HEK293 (cell line): ENCODE data around the gene ELP6.

Experiments
- CTCF ChIA-PET: fragments of 350-600 bp; formaldehyde crosslinking; extraction: SDS; loops from one replicate; lab custom pipeline; 2021; ENCODE audit warnings: antibody characterized with exemption; lab: Yijun Ruan, JAX
- POLR2A ChIA-PET: fragments of 300-600 bp; formaldehyde crosslinking; extraction: SDS; loops from one replicate; lab custom pipeline; 2020; ENCODE audit warnings: antibody characterized with exemption, inconsistent platforms; lab: Yijun Ruan, JAX
- H3K27ac ChIP-seq: fragments of 200-500 bp; sonication (Bioruptor generic); 2 replicates; pipeline ENCODE4 v1.5.1; 2014; ENCODE audit warnings: low read depth, low read length, control low read depth, inconsistent platforms; ENCODE audit errors: extremely low read depth
- H3K36me3 ChIP-seq, 2 experiments: fragments of 200-500 bp in 1 of 2; sonication (Bioruptor generic) in 1 of 2; 1 replicate in 1 of 2; 2 replicates in 1 of 2; pipeline ENCODE4 v1.5.1; 2014 to 2017; ENCODE audit warnings: inconsistent platforms in 2 of 2, low read length in 2 of 2; ENCODE audit not compliant: control insufficient read depth in 2 of 2, insufficient read depth in 1 of 2
- H3K4me1 ChIP-seq: fragments of 200-500 bp; sonication (Bioruptor generic); 2 replicates; pipeline ENCODE4 v1.5.1; 2014; ENCODE audit warnings: mild to moderate bottlenecking, low read length, inconsistent platforms; ENCODE audit not compliant: control insufficient read depth, insufficient read depth
- H3K4me3 ChIP-seq: 2 replicates; pipeline ENCODE4 v1.5.1; 2011; ENCODE audit warnings: low read depth, mild to moderate bottlenecking, control low read depth, low read length, moderate library complexity
- H3K9me3 ChIP-seq: fragments of 200-500 bp; sonication (Bioruptor generic); 2 replicates; pipeline ENCODE4 v1.5.1; 2014; ENCODE audit warnings: low read depth, low read length, inconsistent platforms; ENCODE audit not compliant: control insufficient read depth, insufficient read depth
- OSR2 ChIP-seq: fragments of 450-650 bp; formaldehyde crosslinking; IDR thresholded peaks from 2 replicates; pipeline ENCODE4 v1.5.1; 2016; ENCODE audit warnings: missing biosample characterization, missing genetic modification characterization
- OVOL3 ChIP-seq: fragments of 450-650 bp; formaldehyde crosslinking; IDR thresholded peaks from 2 replicates; pipeline ENCODE4 v1.5.1; 2016; ENCODE audit warnings: missing biosample characterization, missing genetic modification characterization
- PRDM2 ChIP-seq: fragments of 450-650 bp; formaldehyde crosslinking; IDR thresholded peaks from 2 replicates; pipeline ENCODE4 v1.5.1; 2016; ENCODE audit warnings: missing biosample characterization, missing genetic modification characterization, borderline replicate concordance
- SALL2 ChIP-seq: fragments of 450-650 bp; formaldehyde crosslinking; IDR thresholded peaks from 2 replicates; pipeline ENCODE4 v1.5.0; 2017; ENCODE audit warnings: missing biosample characterization, mild to moderate bottlenecking, missing genetic modification characterization, borderline replicate concordance
- SP7 ChIP-seq: fragments of 450-650 bp; formaldehyde crosslinking; IDR thresholded peaks from 2 replicates; pipeline ENCODE4 v1.5.1; 2016; ENCODE audit warnings: missing biosample characterization, missing genetic modification characterization
- TRIM28 ChIP-seq: IDR thresholded peaks from 2 replicates; pipeline ENCODE4 v1.6.1; 2011; ENCODE audit warnings: low read length, control low read depth, borderline replicate concordance
- ZFHX2 ChIP-seq: fragments of 450-650 bp; formaldehyde crosslinking; conservative IDR thresholded peaks from 2 replicates; pipeline ENCODE4 v1.5.1; 2016; ENCODE audit warnings: missing biosample characterization, missing genetic modification characterization
- ZNF114 ChIP-seq: fragments of 450-650 bp; formaldehyde crosslinking; IDR thresholded peaks from 2 replicates; pipeline ENCODE4 v1.5.0; 2017; ENCODE audit warnings: missing biosample characterization, missing genetic modification characterization
- ZNF146 ChIP-seq: fragments of 450-650 bp; formaldehyde crosslinking; IDR thresholded peaks from 2 replicates; pipeline ENCODE4 v1.5.1; 2016; ENCODE audit warnings: missing biosample characterization, missing genetic modification characterization
- ZNF175 ChIP-seq: fragments of 450-650 bp; formaldehyde crosslinking; IDR thresholded peaks from 2 replicates; pipeline ENCODE4 v1.5.1; 2016; ENCODE audit warnings: missing biosample characterization, missing genetic modification characterization
- ZNF416 ChIP-seq: fragments of 450-650 bp; formaldehyde crosslinking; IDR thresholded peaks from 2 replicates; pipeline ENCODE4 v1.5.1; 2016; ENCODE audit warnings: missing biosample characterization, missing genetic modification characterization
- ZNF423 ChIP-seq: fragments of 450-650 bp; formaldehyde crosslinking; IDR thresholded peaks from 2 replicates; pipeline ENCODE4 v1.5.1; 2016; ENCODE audit warnings: missing biosample characterization, missing genetic modification characterization
- ZNF473 ChIP-seq: fragments of 450-650 bp; formaldehyde crosslinking; IDR thresholded peaks from 2 replicates; pipeline ENCODE4 v1.5.1; 2017; ENCODE audit warnings: missing biosample characterization, missing genetic modification characterization
- ZNF530 ChIP-seq: fragments of 450-650 bp; formaldehyde crosslinking; IDR thresholded peaks from 2 replicates; pipeline ENCODE4 v1.5.1; 2016; ENCODE audit warnings: low read depth, missing biosample characterization, missing genetic modification characterization
- ZNF548 ChIP-seq: fragments of 450-650 bp; formaldehyde crosslinking; IDR thresholded peaks from 2 replicates; pipeline ENCODE4 v1.5.1; 2016; ENCODE audit warnings: missing biosample characterization, missing genetic modification characterization
- ZNF707 ChIP-seq: fragments of 450-650 bp; formaldehyde crosslinking; IDR thresholded peaks from 2 replicates; pipeline ENCODE4 v1.5.1; 2016; ENCODE audit warnings: missing biosample characterization, missing genetic modification characterization
- ZNF776 ChIP-seq: fragments of 450-650 bp; formaldehyde crosslinking; IDR thresholded peaks from 2 replicates; pipeline ENCODE4 v1.5.0; 2017; ENCODE audit warnings: missing biosample characterization, missing genetic modification characterization, borderline replicate concordance
- ZSCAN18 ChIP-seq: fragments of 450-650 bp; formaldehyde crosslinking; IDR thresholded peaks from 2 replicates; pipeline ENCODE4 v1.5.1; 2016; ENCODE audit warnings: missing biosample characterization, missing genetic modification characterization
- ZSCAN23 ChIP-seq: fragments of 450-650 bp; formaldehyde crosslinking; IDR thresholded peaks from 2 replicates; pipeline ENCODE4 v1.5.1; 2016; ENCODE audit warnings: missing biosample characterization, missing genetic modification characterization
- TF ChIP-seq, protein P1 (sequence below): fragments of 450-650 bp; formaldehyde crosslinking; IDR thresholded peaks from 2 replicates; pipeline ENCODE4 v1.5.1; 2016; ENCODE audit warnings: missing biosample characterization, missing genetic modification characterization
- TF ChIP-seq, protein P2 (sequence below): fragments of 450-650 bp; formaldehyde crosslinking; IDR thresholded peaks from 2 replicates; pipeline ENCODE4 v1.5.1; 2016; ENCODE audit warnings: missing biosample characterization, missing genetic modification characterization
- TF ChIP-seq, protein P3 (sequence below): fragments of 450-650 bp; formaldehyde crosslinking; IDR thresholded peaks from 2 replicates; pipeline ENCODE4 v1.5.1; 2016; ENCODE audit warnings: missing biosample characterization, missing genetic modification characterization

Gene ELP6

DNA sequence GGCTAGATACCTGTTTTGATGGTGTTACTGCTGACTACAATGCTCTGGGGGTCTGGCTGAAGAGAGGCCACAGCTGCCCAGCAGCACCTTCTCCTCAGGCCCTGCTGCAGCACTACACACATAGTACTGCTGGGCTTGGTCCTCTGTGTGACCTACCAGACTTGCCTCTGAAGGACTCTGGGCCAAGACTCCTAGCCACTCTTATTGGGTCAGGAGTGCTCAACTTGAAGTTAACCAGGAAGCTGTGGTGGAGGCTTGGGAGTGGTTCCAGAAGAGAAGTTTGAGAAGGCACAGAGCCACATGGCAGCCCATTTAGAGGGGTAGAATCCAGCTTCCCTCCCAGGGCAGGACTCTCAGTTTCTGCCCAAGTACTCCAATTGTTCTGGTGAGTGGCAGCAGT lies 16.6 kb downstream of the ELP6 start:
- H3K4me3 ChIP-seq: no peak overlapping the region
- H3K36me3 ChIP-seq: peaks cover 10 to 62% of the 10 kb centered on the region in 2 experiments
- POLR2A ChIA-PET: no interaction called here
- H3K27ac ChIP-seq: no peak overlapping the region
- CTCF ChIA-PET: no interaction called here
- no peak for TF ChIP-seq SP7 (tag by site-specific recombination)
- no peak for TF ChIP-seq ZNF707 (tag by site-specific recombination)
- TF ChIP-seq, protein P1, sequence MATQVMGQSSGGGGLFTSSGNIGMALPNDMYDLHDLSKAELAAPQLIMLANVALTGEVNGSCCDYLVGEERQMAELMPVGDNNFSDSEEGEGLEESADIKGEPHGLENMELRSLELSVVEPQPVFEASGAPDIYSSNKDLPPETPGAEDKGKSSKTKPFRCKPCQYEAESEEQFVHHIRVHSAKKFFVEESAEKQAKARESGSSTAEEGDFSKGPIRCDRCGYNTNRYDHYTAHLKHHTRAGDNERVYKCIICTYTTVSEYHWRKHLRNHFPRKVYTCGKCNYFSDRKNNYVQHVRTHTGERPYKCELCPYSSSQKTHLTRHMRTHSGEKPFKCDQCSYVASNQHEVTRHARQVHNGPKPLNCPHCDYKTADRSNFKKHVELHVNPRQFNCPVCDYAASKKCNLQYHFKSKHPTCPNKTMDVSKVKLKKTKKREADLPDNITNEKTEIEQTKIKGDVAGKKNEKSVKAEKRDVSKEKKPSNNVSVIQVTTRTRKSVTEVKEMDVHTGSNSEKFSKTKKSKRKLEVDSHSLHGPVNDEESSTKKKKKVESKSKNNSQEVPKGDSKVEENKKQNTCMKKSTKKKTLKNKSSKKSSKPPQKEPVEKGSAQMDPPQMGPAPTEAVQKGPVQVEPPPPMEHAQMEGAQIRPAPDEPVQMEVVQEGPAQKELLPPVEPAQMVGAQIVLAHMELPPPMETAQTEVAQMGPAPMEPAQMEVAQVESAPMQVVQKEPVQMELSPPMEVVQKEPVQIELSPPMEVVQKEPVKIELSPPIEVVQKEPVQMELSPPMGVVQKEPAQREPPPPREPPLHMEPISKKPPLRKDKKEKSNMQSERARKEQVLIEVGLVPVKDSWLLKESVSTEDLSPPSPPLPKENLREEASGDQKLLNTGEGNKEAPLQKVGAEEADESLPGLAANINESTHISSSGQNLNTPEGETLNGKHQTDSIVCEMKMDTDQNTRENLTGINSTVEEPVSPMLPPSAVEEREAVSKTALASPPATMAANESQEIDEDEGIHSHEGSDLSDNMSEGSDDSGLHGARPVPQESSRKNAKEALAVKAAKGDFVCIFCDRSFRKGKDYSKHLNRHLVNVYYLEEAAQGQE (tag by site-specific recombination): no peak
- no peak for TF ChIP-seq ZFHX2 (tag by site-specific recombination)
- TF ChIP-seq, all 188 proteins: peak for 0
- H3K9me3 ChIP-seq: no peaks in the 10 kb centered on the region
- H3K4me1 ChIP-seq: no peaks in the 10 kb centered on the region

DNA sequence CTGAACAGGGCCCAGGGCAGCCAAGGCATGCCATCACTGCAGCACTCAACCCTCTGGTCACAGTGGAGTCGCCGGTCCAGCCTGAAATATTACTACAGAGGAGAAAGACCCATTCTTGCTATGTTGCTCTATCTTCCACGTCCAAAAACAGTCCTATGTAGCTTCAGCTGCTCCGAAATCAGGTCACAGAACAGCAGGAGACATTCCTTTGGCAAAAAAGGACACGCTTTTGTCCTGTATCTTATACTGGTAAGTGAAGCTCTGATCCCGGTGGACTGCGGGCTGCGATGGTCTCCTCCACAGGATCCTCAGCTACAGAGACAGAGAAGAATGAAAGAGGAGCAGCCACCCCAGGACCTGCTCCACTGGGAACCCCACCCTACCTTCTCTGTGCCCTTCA lies 17.6 kb downstream of the ELP6 start:
- no peak overlapping the region for H3K27ac ChIP-seq
- peaks cover 10 to 58% of the 10 kb centered on the region in 2 experiments for H3K36me3 ChIP-seq
- no peaks in the 10 kb centered on the region for H3K4me1 ChIP-seq
- ChIA-PET POLR2A (no interaction called here), CTCF (no interaction called here)
- H3K9me3 ChIP-seq: no peaks in the 10 kb centered on the region
- H3K4me3 ChIP-seq: no peak overlapping the region
- TF ChIP-seq PRDM2 (tag by site-specific recombination) (no peak), OSR2 (tag by site-specific recombination) (no peak), ZNF473 (tag by site-specific recombination) (no peak), ZNF416 (tag by site-specific recombination) (no peak), ZNF114 (tag by site-specific recombination) (no peak), ZNF776 (no peak), ZNF423 (tag by site-specific recombination) (no peak), ZNF146 (tag by site-specific recombination) (no peak), TRIM28 (no peak), ZSCAN18 (tag by site-specific recombination) (no peak), ZNF548 (no peak), ZNF175 (tag by site-specific recombination) (no peak), ZSCAN23 (tag by site-specific recombination) (no peak), OVOL3 (tag by site-specific recombination) (no peak), SALL2 (tag by site-specific recombination) (no peak), ZNF530 (tag by site-specific recombination) (no peak)
- TF ChIP-seq, protein P2, sequence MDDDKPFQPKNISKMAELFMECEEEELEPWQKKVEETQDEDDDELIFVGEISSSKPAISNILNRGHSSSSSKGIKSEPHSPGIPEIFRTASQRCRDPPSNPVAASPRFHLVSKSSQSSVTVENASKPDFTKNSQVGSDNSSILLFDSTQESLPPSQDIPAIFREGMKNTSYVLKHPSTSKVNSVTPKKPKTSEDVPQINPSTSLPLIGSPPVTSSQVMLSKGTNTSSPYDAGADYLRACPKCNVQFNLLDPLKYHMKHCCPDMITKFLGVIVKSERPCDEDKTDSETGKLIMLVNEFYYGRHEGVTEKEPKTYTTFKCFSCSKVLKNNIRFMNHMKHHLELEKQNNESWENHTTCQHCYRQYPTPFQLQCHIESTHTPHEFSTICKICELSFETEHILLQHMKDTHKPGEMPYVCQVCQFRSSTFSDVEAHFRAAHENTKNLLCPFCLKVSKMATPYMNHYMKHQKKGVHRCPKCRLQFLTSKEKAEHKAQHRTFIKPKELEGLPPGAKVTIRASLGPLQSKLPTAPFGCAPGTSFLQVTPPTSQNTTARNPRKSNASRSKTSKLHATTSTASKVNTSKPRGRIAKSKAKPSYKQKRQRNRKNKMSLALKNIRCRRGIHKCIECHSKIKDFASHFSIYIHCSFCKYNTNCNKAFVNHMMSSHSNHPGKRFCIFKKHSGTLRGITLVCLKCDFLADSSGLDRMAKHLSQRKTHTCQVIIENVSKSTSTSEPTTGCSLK: no peak
- TF ChIP-seq, protein P3, sequence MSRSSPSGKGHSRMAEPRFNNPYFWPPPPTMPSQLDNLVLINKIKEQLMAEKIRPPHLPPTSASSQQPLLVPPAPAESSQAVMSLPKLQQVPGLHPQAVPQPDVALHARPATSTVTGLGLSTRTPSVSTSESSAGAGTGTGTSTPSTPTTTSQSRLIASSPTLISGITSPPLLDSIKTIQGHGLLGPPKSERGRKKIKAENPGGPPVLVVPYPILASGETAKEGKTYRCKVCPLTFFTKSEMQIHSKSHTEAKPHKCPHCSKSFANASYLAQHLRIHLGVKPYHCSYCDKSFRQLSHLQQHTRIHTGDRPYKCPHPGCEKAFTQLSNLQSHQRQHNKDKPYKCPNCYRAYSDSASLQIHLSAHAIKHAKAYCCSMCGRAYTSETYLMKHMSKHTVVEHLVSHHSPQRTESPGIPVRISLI (tag by site-specific recombination): no peak
